Inferior parietal cortex (tissue), 1 donor: ENCODE data around the gene ZAP70.

Experiments
- DNase-seq: peaks from one replicate; pipeline ENCODE4 v3.0.0-alpha.2; 2016; ENCODE audit errors: extremely low spot score

Gene ZAP70

GRCh38 chr2:97733341-97734035, 20.1 kb downstream of the ZAP70 start:
- DNase-seq, result no peak

GRCh38 chr2:97734061-97735051, 21.0 kb downstream of the ZAP70 start:
- DNase-seq, result no peak

- DNase-seq, result no peak
Measured at GRCh38 chr2:97735161-97735561, 21.8 kb downstream of the ZAP70 start.

GRCh38 chr2:97736185-97736584, 22.8 kb downstream of the ZAP70 start:
- DNase-seq, result no peak

- DNase-seq, result no peak
Measured at GRCh38 chr2:97736608-97737330, 23.4 kb downstream of the ZAP70 start.

GRCh38 chr2:97737421-97738178, 24.2 kb downstream of the ZAP70 start:
- no peak for DNase-seq

- no peak for DNase-seq
Measured at GRCh38 chr2:97738179-97739019, 25.0 kb downstream of the ZAP70 start.

GRCh38 chr2:97739020-97739892, 25.9 kb downstream of the ZAP70 start:
- no peak for DNase-seq

- DNase-seq, result no peak
Measured at GRCh38 chr2:97739893-97740245, 26.5 kb downstream of the ZAP70 start.

- no peak for DNase-seq
Measured at GRCh38 chr2:97740590-97741182, 27.3 kb downstream of the ZAP70 start.

GRCh38 chr2:97741251-97741650, 27.9 kb downstream of the ZAP70 start:
- DNase-seq, result no peak

GRCh38 chr2:97741686-97742085, 28.3 kb downstream of the ZAP70 start:
- no peak for DNase-seq

GRCh38 chr2:97742381-97742847, 29.0 kb downstream of the ZAP70 start:
- DNase-seq, result no peak

GRCh38 chr2:97743913-97744312, 30.5 kb downstream of the ZAP70 start:
- DNase-seq, result no peak

GRCh38 chr2:97745474-97746174, 32.2 kb downstream of the ZAP70 start:
- DNase-seq, result no peak

- DNase-seq, result no peak
Measured at GRCh38 chr2:97747285-97747684, 33.9 kb downstream of the ZAP70 start.

- DNase-seq, result no peak
Measured at GRCh38 chr2:97747716-97748115, 34.3 kb downstream of the ZAP70 start.

- no peak for DNase-seq
Measured at GRCh38 chr2:97749581-97749980, 36.2 kb downstream of the ZAP70 start.
